ENCODE measurements around the gene MEX3A. TPM values are rescaled to one million over a fixed set of nuclear protein-coding genes. Genes with fewer than 3 reads are reported as not detected.
"Not testable (repeated sequence)": the region's sequence is repeated elsewhere in the genome, so short reads cannot be mapped to it uniquely, and the experiment has no call there.

Gene MEX3A
- total RNA-seq, 5 donors from 2014 or later (not counting 1 experiment from before 2014, with no cell fraction given), result 0.03 to 0.58 (median 0.20) TPM

- Histone ChIP-seq H3K4me1 (ENCODE audit: control insufficient read depth in 1 of 2, extremely low read depth in 1 of 2, insufficient read depth in 2 of 2, low read length in 2 of 2) (peaks cover 6 to 22% of the 10 kb centered on the region in 2 experiments), H3K27ac (ENCODE audit: low read length) (no peak overlapping the region), H3K9me3 (no peaks in the 10 kb centered on the region), H3K4me3 (ENCODE audit: control insufficient read depth in 1 of 2, extremely low read depth in 1 of 2, low read length in 1 of 2) (no peak overlapping the region), H3K36me3 (ENCODE audit: control insufficient read depth in 2 of 2, extremely low read depth in 1 of 2, insufficient read depth in 1 of 2, low read length in 1 of 2) (peaks cover 6 to 34% of the 10 kb centered on the region in 2 donors), H3K27me3 (replicated peaks in 1 of 2; ENCODE audit: control insufficient read depth in 2 of 2, extremely low read depth in 1 of 2, insufficient read depth in 2 of 2, low read length in 1 of 2) (no peaks in the 10 kb centered on the region)
- Mint-ChIP-seq H3K4me1 (peaks cover 25 to 38% (median 28%) of the 10 kb centered on the region in 3 donors), H3K9me3 (no peaks in the 10 kb centered on the region), H3K36me3 (peaks cover 17% of the 10 kb centered on the region), H3K4me3 (peak overlapping the region in 2 of 3 donors; percentile 1 to 31), H3K27ac (peak overlapping the region in 1 of 2 donors; percentile 40), H3K27me3 (no peaks in the 10 kb centered on the region)
- ATAC-seq (replicated peaks in 1 of 4) (no peak), DNase-seq (no peak)
- ChIA-PET CTCF (no interaction called here), POLR2A (no interaction called here)
- WGBS (ENCODE audit: insufficient coverage), result no CpG with 5 or more reads among the region's 7 CpGs
Observed at GRCh38 chr1:156051011-156051725, 31.1 kb downstream of the MEX3A start.

- ChIA-PET POLR2A (no interaction called here), CTCF (interaction anchor here in 1 of 2 donors (0.6 kb wide), 1 partner anchor 178 kb away, joined by 10 read pairs; no protein-coding TSS in a partner anchor)
- Histone ChIP-seq H3K27me3 (replicated peaks in 1 of 2; ENCODE audit: control insufficient read depth in 2 of 2, extremely low read depth in 1 of 2, insufficient read depth in 2 of 2, low read length in 1 of 2) (no peaks in the 10 kb centered on the region), H3K4me3 (ENCODE audit: control insufficient read depth in 1 of 2, extremely low read depth in 1 of 2, low read length in 1 of 2) (no peak overlapping the region), H3K27ac (ENCODE audit: low read length) (no peak overlapping the region), H3K9me3 (no peaks in the 10 kb centered on the region), H3K4me1 (ENCODE audit: control insufficient read depth in 1 of 2, extremely low read depth in 1 of 2, insufficient read depth in 2 of 2, low read length in 2 of 2) (peaks cover 3 to 20% of the 10 kb centered on the region in 2 experiments), H3K36me3 (ENCODE audit: control insufficient read depth in 2 of 2, extremely low read depth in 1 of 2, insufficient read depth in 1 of 2, low read length in 1 of 2) (peaks cover 6 to 34% of the 10 kb centered on the region in 2 donors)
- Mint-ChIP-seq H3K27ac (no peak overlapping the region), H3K9me3 (no peaks in the 10 kb centered on the region), H3K4me3 (no peak overlapping the region), H3K36me3 (peaks cover 17% of the 10 kb centered on the region), H3K27me3 (no peaks in the 10 kb centered on the region), H3K4me1 (peaks cover 20 to 30% (median 23%) of the 10 kb centered on the region in 3 donors)
- 90% methylated on average over 4 of the region's 4 CpGs for WGBS (ENCODE audit: insufficient coverage)
- no peak for ATAC-seq (replicated peaks in 1 of 4)
- no peak for DNase-seq
Observed at GRCh38 chr1:156050376-156050775, 31.9 kb downstream of the MEX3A start.

DNA sequence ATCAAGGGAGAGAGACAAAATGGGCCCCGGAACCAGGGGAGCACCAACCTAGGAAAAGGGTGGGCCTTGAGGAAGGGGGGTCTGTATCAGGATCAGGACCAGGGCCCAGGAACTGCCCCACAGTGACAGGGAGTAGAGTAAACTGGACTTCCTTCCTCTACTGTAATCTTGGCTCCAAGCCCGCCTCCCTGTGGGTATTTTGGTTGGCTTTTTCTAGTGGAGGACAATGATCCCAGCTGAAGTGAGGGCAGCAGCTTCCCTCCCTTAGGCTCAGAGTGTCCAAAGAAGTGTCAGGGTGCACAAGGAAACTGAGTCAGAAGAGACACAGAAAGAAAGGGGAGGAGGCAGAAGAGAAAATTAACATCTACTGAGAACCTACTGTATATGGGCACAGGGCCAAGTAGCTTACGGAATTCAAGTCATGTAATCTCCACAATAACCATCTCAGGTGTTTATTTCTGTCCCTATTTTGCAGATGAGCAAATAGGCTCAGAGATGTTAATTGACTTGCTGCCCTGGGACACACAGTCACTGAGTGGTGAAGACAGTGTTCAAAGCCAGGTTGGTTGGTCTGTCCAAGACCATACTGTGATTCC is 33.5 kb downstream of the MEX3A start:
- no peak for DNase-seq
- Mint-ChIP-seq H3K4me3 (no peak overlapping the region), H3K27ac (no peak overlapping the region), H3K27me3 (no peaks in the 10 kb centered on the region), H3K9me3 (no peaks in the 10 kb centered on the region), H3K36me3 (peaks cover 24% of the 10 kb centered on the region), H3K4me1 (peaks cover 17 to 25% (median 18%) of the 10 kb centered on the region in 3 donors)
- ChIA-PET POLR2A (no interaction called here), CTCF (no interaction called here)
- ATAC-seq (replicated peaks in 1 of 4), result no peak
- H3K27ac ChIP-seq (ENCODE audit: low read length), result no peak overlapping the region
- no CpG with 5 or more reads among the region's 3 CpGs for WGBS (ENCODE audit: insufficient coverage)
- H3K9me3 ChIP-seq, result no peaks in the 10 kb centered on the region
- H3K4me3 ChIP-seq (ENCODE audit: control insufficient read depth in 1 of 2, extremely low read depth in 1 of 2, low read length in 1 of 2), result no peak overlapping the region
- no peaks in the 10 kb centered on the region for H3K27me3 ChIP-seq (replicated peaks in 1 of 2; ENCODE audit: control insufficient read depth in 2 of 2, extremely low read depth in 1 of 2, insufficient read depth in 2 of 2, low read length in 1 of 2)
- peaks cover 2 to 18% of the 10 kb centered on the region in 2 experiments for H3K4me1 ChIP-seq (ENCODE audit: control insufficient read depth in 1 of 2, extremely low read depth in 1 of 2, insufficient read depth in 2 of 2, low read length in 2 of 2)
- H3K36me3 ChIP-seq (ENCODE audit: control insufficient read depth in 2 of 2, extremely low read depth in 1 of 2, insufficient read depth in 1 of 2, low read length in 1 of 2), result peaks cover 6 to 42% of the 10 kb centered on the region in 2 donors

DNA sequence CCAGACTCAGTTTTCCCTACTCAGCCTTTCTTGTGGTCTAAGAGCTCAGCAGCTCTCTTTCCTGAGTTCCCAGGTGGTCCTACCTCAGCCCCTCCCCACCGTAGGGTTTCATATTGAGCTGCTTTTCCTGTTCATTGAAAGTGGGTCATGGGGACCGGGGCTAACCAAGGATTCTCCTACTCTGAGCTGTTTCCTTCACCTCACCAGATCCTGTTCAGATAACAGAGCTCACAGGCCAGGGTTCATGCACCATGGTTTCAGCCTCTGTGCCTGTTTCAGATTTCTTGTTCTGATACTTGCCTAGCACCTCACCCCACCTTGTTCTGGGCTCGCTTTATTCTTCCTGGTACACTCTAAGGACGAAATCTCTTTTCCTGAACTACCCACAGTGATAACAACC is 37.2 kb downstream of the MEX3A start:
- Mint-ChIP-seq H3K4me1 (peaks cover 0 to 12% (median 6%) of the 10 kb centered on the region in 3 donors), H3K27me3 (no peaks in the 10 kb centered on the region), H3K27ac (peak overlapping the region; percentile 59 to 63), H3K9me3 (no peaks in the 10 kb centered on the region), H3K36me3 (peaks cover 47% of the 10 kb centered on the region), H3K4me3 (no peak overlapping the region)
- ChIA-PET CTCF (interaction anchor here in 1 of 2 donors (0.7 kb wide), 2 partner anchors 288 to 731 kb away, joined by 3 read pairs; no protein-coding TSS in a partner anchor), POLR2A (no interaction called here)
- Histone ChIP-seq H3K4me1 (ENCODE audit: control insufficient read depth in 1 of 2, extremely low read depth in 1 of 2, insufficient read depth in 2 of 2, low read length in 2 of 2) (peaks cover 0 to 7% of the 10 kb centered on the region in 2 experiments), H3K27ac (ENCODE audit: low read length) (no peak overlapping the region), H3K36me3 (ENCODE audit: control insufficient read depth in 2 of 2, extremely low read depth in 1 of 2, insufficient read depth in 1 of 2, low read length in 1 of 2) (peaks cover 11 to 61% of the 10 kb centered on the region in 2 donors), H3K4me3 (ENCODE audit: control insufficient read depth in 1 of 2, extremely low read depth in 1 of 2, low read length in 1 of 2) (no peak overlapping the region), H3K27me3 (replicated peaks in 1 of 2; ENCODE audit: control insufficient read depth in 2 of 2, extremely low read depth in 1 of 2, insufficient read depth in 2 of 2, low read length in 1 of 2) (no peaks in the 10 kb centered on the region), H3K9me3 (no peaks in the 10 kb centered on the region)
- 30% methylated on average over 3 of the region's 4 CpGs for whole genome bisulfite sequencing (ENCODE audit: insufficient coverage)
- peak in 1 of 35 experiments; percentile 2 for DNase-seq
- ATAC-seq (replicated peaks in 1 of 4), result peak in 1 of 4 experiments; percentile 23

- Mint-ChIP-seq H3K4me1 (peaks cover 0 to 12% (median 6%) of the 10 kb centered on the region in 3 donors), H3K36me3 (peaks cover 37% of the 10 kb centered on the region), H3K4me3 (no peak overlapping the region), H3K27ac (no peak overlapping the region), H3K27me3 (no peaks in the 10 kb centered on the region), H3K9me3 (no peaks in the 10 kb centered on the region)
- Histone ChIP-seq H3K27me3 (replicated peaks in 1 of 2; ENCODE audit: control insufficient read depth in 2 of 2, extremely low read depth in 1 of 2, insufficient read depth in 2 of 2, low read length in 1 of 2) (no peaks in the 10 kb centered on the region), H3K4me3 (ENCODE audit: control insufficient read depth in 1 of 2, extremely low read depth in 1 of 2, low read length in 1 of 2) (no peak overlapping the region), H3K9me3 (no peaks in the 10 kb centered on the region), H3K27ac (ENCODE audit: low read length) (no peak overlapping the region), H3K4me1 (ENCODE audit: control insufficient read depth in 1 of 2, extremely low read depth in 1 of 2, insufficient read depth in 2 of 2, low read length in 2 of 2) (peaks cover 0 to 7% of the 10 kb centered on the region in 2 experiments), H3K36me3 (ENCODE audit: control insufficient read depth in 2 of 2, extremely low read depth in 1 of 2, insufficient read depth in 1 of 2, low read length in 1 of 2) (peaks cover 5 to 44% of the 10 kb centered on the region in 2 donors)
- no peak for DNase-seq
- CTCF ChIA-PET, result no interaction called here
- no CpG with 5 or more reads among the region's 3 CpGs for WGBS (ENCODE audit: insufficient coverage)
- ATAC-seq (replicated peaks in 1 of 4), result no peak
- POLR2A ChIA-PET, result interaction anchor here in 1 of 2 donors (0.6 kb wide), 1 partner anchor 17 kb away, joined by 4 read pairs; no protein-coding TSS in a partner anchor
Observed at GRCh38 chr1:156042828-156043227, 39.4 kb downstream of the MEX3A start.

- H3K27me3 Mint-ChIP-seq; H3K9me3 ChIP-seq; H3K27me3 ChIP-seq (replicated peaks in 1 of 2; ENCODE audit: control insufficient read depth in 2 of 2, extremely low read depth in 1 of 2, insufficient read depth in 2 of 2, low read length in 1 of 2); POLR2A ChIA-PET; H3K4me3 Mint-ChIP-seq; H3K36me3 ChIP-seq (ENCODE audit: control insufficient read depth in 2 of 2, extremely low read depth in 1 of 2, insufficient read depth in 1 of 2, low read length in 1 of 2); H3K9me3 Mint-ChIP-seq; DNase-seq; H3K27ac ChIP-seq (ENCODE audit: low read length); H3K4me1 Mint-ChIP-seq; H3K27ac Mint-ChIP-seq; H3K4me3 ChIP-seq (ENCODE audit: control insufficient read depth in 1 of 2, extremely low read depth in 1 of 2, low read length in 1 of 2); H3K4me1 ChIP-seq (ENCODE audit: control insufficient read depth in 1 of 2, extremely low read depth in 1 of 2, insufficient read depth in 2 of 2, low read length in 2 of 2); CTCF ChIA-PET; ATAC-seq (replicated peaks in 1 of 4): not testable (repeated sequence)
- peaks cover 11% of the 10 kb centered on the region for H3K36me3 Mint-ChIP-seq
- WGBS (ENCODE audit: insufficient coverage), result 100% methylated on average over 2 of the region's 4 CpGs
Observed at GRCh38 chr1:156034991-156035390, 47.3 kb downstream of the MEX3A start.

Measured in T-cell (primary cell).